Tibial nerve (tissue), 4 donors: ENCODE measurements around the gene FGF5. TPM values are rescaled to one million over a fixed set of nuclear protein-coding genes. Genes with fewer than 3 reads are reported as not detected.

Source experiments
- DNase-seq, 2 donors: peaks; one replicate each; pipeline ENCODE4 v3.0.0-alpha.2; 2019; ENCODE audit warnings: low spot score in 2 of 2
- H3K27ac ChIP-seq, 4 donors: fragments of 200-600 bp; sonication (generic) in 3 of 4; one replicate each; pipeline ENCODE4 v1.5.1; 2017 to 2019; ENCODE audit warnings: mild to moderate bottlenecking in 1 of 4
- H3K27me3 ChIP-seq, 2 donors: fragments of 200-600 bp; sonication (generic) in 1 of 2; one replicate each; pipeline versions ENCODE4 v1.5.1 to v1.6.0; 2017 to 2019
- H3K36me3 ChIP-seq, 3 donors: fragments of 200-600 bp; sonication (generic); one replicate each; pipeline ENCODE4 v1.5.1; 2018 to 2019
- H3K4me1 ChIP-seq, 4 donors: fragments of 200-600 bp; sonication (generic) in 3 of 4; one replicate each; pipeline ENCODE4 v1.5.1; 2017 to 2019
- H3K4me3 ChIP-seq, 4 donors: fragments of 200-600 bp; sonication (generic) in 3 of 4; one replicate each; pipeline ENCODE4 v1.5.1; 2017 to 2019; ENCODE audit warnings: mild to moderate bottlenecking in 1 of 4, moderate library complexity in 1 of 4
- H3K9me3 ChIP-seq, 4 donors: fragments of 200-600 bp; sonication (generic) in 3 of 4; one replicate each; pipeline ENCODE4 v1.5.1; 2017 to 2019
- CTCF ChIP-seq, 5 experiments: fragments of 200-600 bp in 3 of 5; fragments of 450-650 bp in 2 of 5; sonication (generic) in 3 of 5; IDR thresholded peaks; one replicate each; pipeline ENCODE4 v1.5.1; 2016 to 2019; ENCODE audit warnings: antibody characterized with exemption in 5 of 5, mild to moderate bottlenecking in 3 of 5, moderate library complexity in 2 of 5
- EP300 ChIP-seq, 2 donors: sonication (generic); formaldehyde crosslinking; IDR thresholded peaks; one replicate each; pipeline ENCODE4 v1.6.1; 2017; ENCODE audit warnings: antibody characterized with exemption in 2 of 2, mild to moderate bottlenecking in 1 of 2
- POLR2A ChIP-seq, 2 donors: fragments of 450-650 bp; IDR thresholded peaks; one replicate each; pipeline ENCODE4 v1.6.1; 2017; ENCODE audit warnings: antibody characterized with exemption in 2 of 2, mild to moderate bottlenecking in 2 of 2, moderate library complexity in 2 of 2
- WGBS, 2 donors: methylation state at CpG; one replicate each; pipeline ENCODE4 v1.1.5; 2018; 5-methylcytosine and 5-hydroxymethylcytosine counted together
- total RNA-seq, 4 donors: library from RNA; depleted of rRNA; stranded (reverse); fragments of >200 nt; gene quantifications; one replicate each; pipeline ENCODE4 v1.1.0, GENCODE V29; 2016

FGF5 gene
- under 1 TPM in 1 of 4 donors, not detected in 3; 0.60 TPM for total RNA-seq

GRCh38 chr4:80266253-80266901, at the start of gene FGF5:
TSS of gene FGF5 (plus strand) at chr4:80266664. CDS start at chr4:80266825, 161 bp downstream.
- H3K27me3 ChIP-seq, result peaks cover 0 to 70% of the 10 kb centered on the region in 2 donors
- 0% methylated on average over 44 to 49 of the region's 50 CpGs for WGBS, 2 donors
- peak within 1 kb of the TSS in 1 of 4 donors; percentile 22 for H3K27ac ChIP-seq
- H3K9me3 ChIP-seq, result no peaks in the 10 kb centered on the region
- TF ChIP-seq CTCF (IDR thresholded peaks at IDR 0.05), result no peak
- TF ChIP-seq EP300 (IDR thresholded peaks at IDR 0.05), result no peak
- TF ChIP-seq POLR2A (IDR thresholded peaks at IDR 0.05), result no peak
- H3K4me1 ChIP-seq, result peaks cover 0 to 41% (median 10%) of the 10 kb centered on the region in 4 donors
- peak in 1 of 2 donors; percentile 9 for DNase-seq
- H3K36me3 ChIP-seq, result no peaks in the 10 kb centered on the region
- H3K4me3 ChIP-seq, result peak within 1 kb of the TSS; percentile 23 to 50 (median 30)

- H3K4me1 ChIP-seq, result no peaks in the 10 kb centered on the region
- no peak overlapping the region for H3K4me3 ChIP-seq
- no peaks in the 10 kb centered on the region for H3K9me3 ChIP-seq
- TF ChIP-seq CTCF (IDR thresholded peaks at IDR 0.05), result no peak
- TF ChIP-seq EP300 (IDR thresholded peaks at IDR 0.05), result no peak
- no peak for TF ChIP-seq POLR2A (IDR thresholded peaks at IDR 0.05)
- 45 to 59% methylated on average over 5 of the region's 5 CpGs for WGBS, 2 donors
- peaks cover 0 to 15% of the 10 kb centered on the region in 2 donors for H3K27me3 ChIP-seq
- H3K27ac ChIP-seq, result no peak overlapping the region
- H3K36me3 ChIP-seq, result no peaks in the 10 kb centered on the region
- no peak for DNase-seq
These were observed 47.0 kb upstream of the FGF5 start for GRCh38 chr4:80219301-80220025.

GRCh38 chr4:80220711-80221110, 45.8 kb upstream of the FGF5 start:
- peaks cover 0 to 15% of the 10 kb centered on the region in 2 donors for H3K27me3 ChIP-seq
- WGBS, 2 donors, result 32 to 41% methylated on average over 3 of the region's 3 CpGs
- TF ChIP-seq CTCF (IDR thresholded peaks at IDR 0.05) (no peak), POLR2A (IDR thresholded peaks at IDR 0.05) (no peak), EP300 (IDR thresholded peaks at IDR 0.05) (no peak)
- H3K4me1 ChIP-seq, result no peaks in the 10 kb centered on the region
- no peak overlapping the region for H3K27ac ChIP-seq
- no peak for DNase-seq
- no peaks in the 10 kb centered on the region for H3K36me3 ChIP-seq
- H3K4me3 ChIP-seq, result no peak overlapping the region
- H3K9me3 ChIP-seq, result no peaks in the 10 kb centered on the region

GRCh38 chr4:80221161-80221560, 45.3 kb upstream of the FGF5 start:
- H3K27ac ChIP-seq, result no peak overlapping the region
- no peaks in the 10 kb centered on the region for H3K4me1 ChIP-seq
- TF ChIP-seq CTCF (IDR thresholded peaks at IDR 0.05) (peak in 1 of 5 experiments; percentile 11), POLR2A (IDR thresholded peaks at IDR 0.05) (no peak)
- no peaks in the 10 kb centered on the region for H3K36me3 ChIP-seq
- H3K4me3 ChIP-seq, result no peak overlapping the region
- peaks cover 0 to 15% of the 10 kb centered on the region in 2 donors for H3K27me3 ChIP-seq
- no peak for DNase-seq
- no peaks in the 10 kb centered on the region for H3K9me3 ChIP-seq

- Histone ChIP-seq H3K27me3 (peaks cover 0 to 4% of the 10 kb centered on the region in 2 donors), H3K9me3 (no peaks in the 10 kb centered on the region), H3K4me3 (no peak overlapping the region), H3K4me1 (no peaks in the 10 kb centered on the region), H3K36me3 (no peaks in the 10 kb centered on the region), H3K27ac (no peak overlapping the region)
- DNase-seq, result no peak
- WGBS, 2 donors, result 65 to 71% methylated on average over 2 of the region's 2 CpGs
- TF ChIP-seq CTCF (IDR thresholded peaks at IDR 0.05) (no peak), EP300 (IDR thresholded peaks at IDR 0.05) (no peak), POLR2A (IDR thresholded peaks at IDR 0.05) (no peak)
These were observed 40.9 kb upstream of the FGF5 start for GRCh38 chr4:80225595-80225994.
